NCI-H82 (cell line): ENCODE results near the gene L3MBTL4.

Experiments
- DNase-seq: peaks from one replicate; lab custom pipeline; 2025; lab: John Stamatoyannopoulos, UW

L3MBTL4 gene

GRCh38 chr18:6251084-6251483, 163.6 kb downstream of the L3MBTL4 start:
- DNase-seq: no peak

DNA sequence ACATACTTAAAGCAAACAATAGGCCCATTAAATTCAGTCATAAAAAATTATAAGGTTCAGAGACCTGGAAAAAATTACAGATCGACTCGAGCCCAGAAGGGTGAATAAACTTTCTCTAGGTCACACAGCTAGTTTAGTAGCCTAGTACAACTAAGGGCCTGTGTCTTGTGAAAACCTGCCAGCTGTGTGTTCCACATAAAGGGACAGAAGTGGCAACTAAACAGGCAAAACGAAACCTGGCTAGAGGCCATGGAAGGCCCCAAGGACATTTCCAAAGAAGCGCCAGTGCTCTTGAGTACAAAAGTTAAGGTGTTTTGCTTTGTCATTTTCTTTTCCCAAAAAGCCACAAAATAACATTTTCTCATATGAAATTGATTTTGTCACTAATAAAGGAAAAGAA, 164.9 kb downstream of the L3MBTL4 start:
- DNase-seq: no peak

GRCh38 chr18:6249170-6249569, 165.5 kb downstream of the L3MBTL4 start:
- no peak for DNase-seq

GRCh38 chr18:6248017-6248416, 166.7 kb downstream of the L3MBTL4 start:
- no peak for DNase-seq

- DNase-seq: no peak
These were observed 172.7 kb downstream of the L3MBTL4 start for GRCh38 chr18:6242004-6242403.

DNA sequence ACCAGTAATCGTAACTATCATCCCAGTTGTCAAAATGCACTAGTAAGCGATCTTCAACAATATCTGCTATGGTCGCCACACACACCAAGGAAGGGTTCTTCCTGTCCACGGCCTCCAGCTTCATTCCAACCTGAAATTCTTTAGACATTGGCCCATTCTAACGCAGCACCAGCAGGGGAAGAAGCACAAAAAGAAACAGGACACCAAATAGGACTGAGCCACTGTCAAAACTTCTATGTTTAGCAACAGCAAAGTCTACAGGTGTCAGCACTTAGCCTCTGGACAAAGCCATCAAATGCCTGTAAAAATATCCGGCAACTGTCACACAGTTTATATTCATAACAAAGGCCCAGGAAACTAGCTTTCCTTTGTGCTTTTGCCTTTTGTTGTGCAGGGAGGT, 175.0 kb downstream of the L3MBTL4 start:
- no peak for DNase-seq

DNA sequence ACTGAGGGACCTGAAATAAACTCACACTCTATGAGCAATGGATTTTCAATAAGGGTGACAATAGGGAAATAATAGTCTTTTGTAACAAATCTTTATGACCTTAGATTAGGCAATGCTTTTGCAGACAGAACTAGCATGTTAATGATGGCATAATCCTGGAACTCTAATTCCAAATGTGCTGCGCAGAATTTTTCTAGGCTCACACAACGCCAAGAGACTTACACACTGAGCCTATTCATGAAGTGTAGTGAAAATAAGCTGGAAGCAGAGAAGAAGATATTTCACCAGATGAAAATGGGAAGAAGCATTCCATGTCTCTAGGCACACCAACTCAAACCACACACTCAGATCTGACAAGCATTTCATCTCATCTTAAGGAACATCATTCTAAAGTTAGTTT, 178.5 kb downstream of the L3MBTL4 start:
- no peak for DNase-seq

DNA sequence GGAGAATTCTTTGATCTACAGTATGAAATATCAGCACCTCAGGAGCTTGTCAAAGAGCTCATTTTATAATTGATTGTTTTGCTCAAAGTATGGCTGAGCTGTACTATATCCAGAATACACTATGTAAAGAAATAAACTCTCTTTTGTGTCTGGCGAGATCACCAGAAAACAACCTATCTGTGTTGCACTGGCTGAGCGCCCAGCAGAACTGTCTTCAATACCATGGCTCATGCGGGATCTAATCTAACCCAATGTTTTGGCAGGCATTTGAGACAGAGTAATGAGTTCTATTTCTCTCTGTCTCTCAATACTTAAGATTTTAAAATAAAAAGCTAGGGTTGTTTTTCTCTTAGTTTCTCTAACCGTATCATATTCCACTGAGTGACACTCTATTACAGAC, 192.4 kb downstream of the L3MBTL4 start:
- DNase-seq: no peak

DNA sequence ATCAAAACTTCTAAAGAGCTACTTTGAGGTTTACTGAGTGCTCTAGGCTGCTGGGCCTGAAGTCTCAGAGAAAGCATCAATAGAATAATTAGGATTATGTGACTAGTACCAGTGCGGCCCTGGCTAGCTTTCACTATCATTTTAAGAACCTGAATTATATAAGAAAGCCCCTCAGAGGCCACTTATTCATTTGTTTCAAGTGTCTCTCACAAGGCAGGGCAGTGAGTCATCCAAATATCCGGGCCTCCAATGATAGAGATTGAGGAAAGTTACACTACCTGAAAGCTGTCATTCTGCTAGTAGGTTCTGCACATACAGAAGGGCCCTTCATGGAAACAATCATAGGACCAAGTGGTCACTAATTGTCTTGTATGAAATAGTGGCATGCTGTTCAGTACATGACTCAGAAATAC, 193.1 kb downstream of the L3MBTL4 start:
- DNase-seq: no peak

DNA sequence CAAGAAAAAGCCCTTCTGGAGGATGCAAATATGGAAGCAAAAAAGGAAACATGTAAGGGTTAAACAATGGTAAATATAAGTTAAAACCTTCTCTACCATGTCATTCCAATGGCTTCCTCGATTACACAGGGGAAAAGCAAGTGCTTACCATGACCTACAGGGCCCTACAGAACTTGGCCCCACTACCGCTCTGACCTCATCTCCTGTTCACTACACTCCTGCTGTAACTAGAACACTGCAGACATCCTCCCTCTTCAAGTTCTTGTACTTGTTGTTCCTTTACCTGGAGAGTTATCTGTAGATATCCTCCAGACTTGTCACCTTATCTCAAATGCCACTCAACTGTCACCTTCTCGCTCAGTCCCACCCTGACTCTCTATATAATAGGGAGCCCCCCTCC, 194.6 kb downstream of the L3MBTL4 start:
- DNase-seq: no peak

DNA sequence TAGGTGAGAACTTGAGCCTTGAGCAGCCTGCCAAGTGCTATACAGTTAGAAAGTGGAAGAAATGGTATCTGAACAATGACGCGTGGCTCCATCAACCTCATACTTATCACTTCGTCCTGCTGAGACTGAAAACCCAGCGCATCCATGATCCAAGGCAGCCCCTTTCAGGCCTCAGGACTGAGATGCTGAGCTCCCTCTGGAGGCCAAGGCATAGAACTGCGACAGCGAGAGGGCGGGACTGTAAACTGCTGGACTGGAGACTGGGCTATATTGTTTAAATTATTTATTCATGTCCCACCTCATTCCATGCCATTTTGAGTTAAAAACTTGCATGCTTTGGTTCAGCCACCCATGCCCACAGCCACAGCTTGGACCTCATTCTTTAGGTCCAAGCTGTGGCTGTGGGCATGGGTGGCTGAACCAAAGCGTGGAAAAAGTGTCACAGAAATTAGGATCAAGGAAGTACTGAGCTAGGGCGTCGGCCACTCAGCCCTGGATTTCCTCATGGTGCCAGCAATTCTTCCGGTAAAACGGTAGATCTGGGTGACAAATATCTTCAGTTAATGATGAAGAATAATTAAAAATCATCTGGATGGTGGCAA, 195.5 kb downstream of the L3MBTL4 start:
- peak; percentile 74 for DNase-seq

GRCh38 chr18:6215888-6216287, 198.8 kb downstream of the L3MBTL4 start:
- DNase-seq: no peak

GRCh38 chr18:6211174-6211504, 203.6 kb downstream of the L3MBTL4 start:
- no peak for DNase-seq

- no peak for DNase-seq
These were observed 204.2 kb downstream of the L3MBTL4 start for GRCh38 chr18:6210349-6211173.

- DNase-seq: no peak
These were observed 206.8 kb downstream of the L3MBTL4 start for GRCh38 chr18:6207941-6208340.

DNA sequence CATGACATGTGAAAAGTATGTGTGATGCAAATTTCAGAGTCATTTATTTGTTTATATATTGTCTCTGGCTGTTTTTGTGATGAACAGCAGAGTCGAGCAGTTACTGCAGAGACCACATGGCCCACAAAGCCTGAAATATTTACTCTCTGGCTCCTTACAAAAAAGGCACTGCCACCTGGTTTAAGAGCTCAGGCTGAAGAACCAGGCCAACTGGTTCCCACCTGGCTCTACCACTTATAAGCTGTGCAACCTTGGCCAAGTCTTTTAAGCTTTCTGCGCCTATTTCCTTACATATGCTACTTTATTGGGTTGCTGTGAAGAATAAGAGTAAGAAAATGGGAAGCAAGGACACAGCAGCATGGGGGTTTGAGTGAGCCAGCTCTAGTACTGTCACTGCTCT, 207.6 kb downstream of the L3MBTL4 start:
- no peak for DNase-seq

DNA sequence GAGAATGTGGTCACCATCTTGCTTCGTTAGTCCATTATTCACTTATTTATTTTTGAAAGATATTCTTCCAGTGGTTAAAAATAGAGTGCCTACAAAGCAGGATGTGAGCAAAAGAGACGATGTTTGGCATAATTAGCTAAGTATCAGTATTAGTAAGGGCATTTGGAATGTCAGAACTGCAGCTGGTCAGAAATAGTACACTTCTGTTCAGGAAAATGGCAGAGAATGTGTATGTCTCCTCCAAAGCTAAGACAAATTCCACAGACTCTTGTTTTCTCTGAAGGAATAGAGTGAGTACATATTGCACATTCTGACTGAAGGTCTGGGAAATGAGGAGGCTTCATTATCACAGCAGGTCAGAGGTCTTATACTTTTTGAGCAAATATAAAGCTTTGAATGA, 209.0 kb downstream of the L3MBTL4 start:
- no peak for DNase-seq

DNA sequence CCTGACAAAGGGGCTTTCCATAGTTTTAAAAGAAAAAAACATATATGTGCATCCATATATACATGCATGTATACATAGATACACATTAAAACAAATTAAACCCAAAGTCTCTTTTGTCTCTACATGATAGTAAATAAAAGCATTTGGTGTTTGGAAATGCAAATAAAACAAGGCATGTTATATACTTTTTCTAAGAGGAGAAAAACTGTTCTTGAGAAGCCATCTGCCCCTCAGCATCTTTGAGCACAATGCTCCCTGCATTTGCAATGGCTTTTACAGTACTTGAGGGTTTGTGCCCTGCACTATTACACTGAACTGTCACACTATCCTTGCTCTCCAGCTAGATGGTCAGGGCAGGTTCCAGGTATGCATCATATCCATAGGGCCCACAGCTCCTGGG, 210.2 kb downstream of the L3MBTL4 start:
- no peak for DNase-seq

- no peak for DNase-seq
These were observed 210.9 kb downstream of the L3MBTL4 start for GRCh38 chr18:6203791-6204190.

- DNase-seq: no peak
These were observed 211.8 kb downstream of the L3MBTL4 start for GRCh38 chr18:6202861-6203260.

DNA sequence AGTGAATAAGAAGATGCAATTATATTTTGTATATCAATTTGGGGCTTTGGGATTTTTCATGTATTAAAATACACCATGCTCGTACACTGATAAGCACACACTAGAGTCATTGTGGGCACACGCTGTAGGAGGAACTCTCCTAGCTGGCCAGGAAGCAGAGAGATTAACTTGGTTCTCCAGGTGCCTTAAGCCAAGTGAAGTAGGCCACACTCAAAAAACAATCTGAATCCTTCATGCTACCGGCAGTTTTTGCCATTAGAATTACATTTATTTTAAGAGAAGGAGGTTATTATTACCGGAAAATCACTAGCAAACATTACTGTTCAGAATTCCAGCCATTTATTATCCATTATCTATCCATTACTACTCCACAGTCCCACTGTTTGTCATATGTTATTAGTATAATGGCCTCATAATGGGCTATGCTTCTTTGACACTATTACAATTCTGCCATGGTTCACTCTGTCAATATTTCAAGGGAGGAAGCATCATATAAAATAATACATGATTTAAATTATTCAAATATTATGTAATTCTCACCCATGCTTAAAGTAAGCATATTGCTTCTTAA, 214.4 kb downstream of the L3MBTL4 start:
- no peak for DNase-seq

GRCh38 chr18:6199777-6200176, 214.9 kb downstream of the L3MBTL4 start:
- no peak for DNase-seq

DNA sequence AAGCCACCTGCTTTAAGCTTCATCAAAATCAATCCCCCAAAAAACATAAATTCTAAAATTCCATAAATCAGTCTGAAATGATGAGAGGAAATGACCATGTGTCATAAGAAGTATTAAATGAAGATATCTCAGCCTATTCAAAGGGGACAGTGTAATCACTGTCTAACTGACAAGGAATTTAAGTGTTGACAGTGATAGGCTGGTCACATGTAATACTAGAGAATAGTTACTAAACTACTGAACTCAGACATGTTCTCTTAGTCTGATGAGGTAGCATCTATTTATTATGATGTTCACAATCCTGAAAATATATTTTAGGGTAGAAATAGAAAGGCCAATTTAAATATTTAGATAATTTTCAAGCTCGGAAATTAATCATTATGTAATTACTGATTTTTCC, 216.1 kb downstream of the L3MBTL4 start:
- no peak for DNase-seq

GRCh38 chr18:6194640-6195039, 220.1 kb downstream of the L3MBTL4 start:
- DNase-seq: no peak
